Heart left ventricle (tissue), 13 donors: ENCODE data around the gene KRTAP16-1.

ENCODE experiments used
- POLR2A ChIP-seq, 2 donors: fragments of 450-650 bp; IDR thresholded peaks; one replicate each; pipeline ENCODE4 v1.6.1; 2017; ENCODE audit warnings: antibody characterized with exemption in 2 of 2, mild to moderate bottlenecking in 2 of 2, moderate library complexity in 2 of 2
- TF ChIP-seq, protein P1 (sequence below), 12 donors: fragments of 200-600 bp; sonication (generic) in 4 of 12; IDR thresholded peaks; one replicate each; pipeline versions ENCODE4 v1.5.0 to v1.8.0; 2018 to 2022; ENCODE audit warnings: antibody characterized with exemption in 12 of 12, mild to moderate bottlenecking in 5 of 12
- donor health status: ischemic (EF 13 %, LVEDD 7.1; RV severe dilation, severe dysfunction).
- donor health status: DM: no; HTN: yes; CAD: no.
- donor health status: DM: no; HTN: no; CAD: no.
- donor health status: ischemic (EF 25% LVEDD 6.9; RV normal size, moderate dysfunction).
- donor health status: ischemic (EF 25% LVEDD 5.7; RV mildly dilated, moderate dysfunction).
- donor health status: ischemic (EF 35%, LVEDD 5.7; RV mildly dilated, moderate dysfunction).
- donor health status: nonischemic (EF 11% LVEDD 7.7; RV severe dilation, severe dysfunction).
- donor health status: DM: yes; HTN: yes; CAD: no.
- donor health status: PGD.
- donor health status: ischemic (EF 29% LVEDD 5.4; RV normal size, mild dysfunction).
- donor health status: nonischemic (EF 23%, LVEDD 6.1; RV moderate dilation, normal function).

DNA sequence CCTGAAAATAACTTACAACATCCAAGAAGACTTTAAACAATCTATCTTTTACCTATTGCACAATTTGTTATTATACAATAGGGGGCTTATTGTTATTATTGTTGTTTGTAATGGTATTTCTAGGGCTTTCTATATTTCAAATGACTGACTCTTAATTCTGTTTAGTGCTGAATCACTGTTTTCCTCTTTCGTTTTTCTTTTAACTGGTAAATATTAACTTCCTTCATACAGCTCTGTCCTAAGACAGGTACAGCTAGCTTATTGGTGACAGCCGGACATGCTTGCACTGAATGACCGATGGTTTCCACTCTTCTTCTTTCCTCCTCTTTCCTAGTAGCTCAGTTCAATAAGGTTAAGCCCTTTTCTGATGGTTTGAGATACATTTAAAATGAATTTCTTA lies 22.1 kb downstream of the KRTAP16-1 start:
- TF ChIP-seq, protein P1, sequence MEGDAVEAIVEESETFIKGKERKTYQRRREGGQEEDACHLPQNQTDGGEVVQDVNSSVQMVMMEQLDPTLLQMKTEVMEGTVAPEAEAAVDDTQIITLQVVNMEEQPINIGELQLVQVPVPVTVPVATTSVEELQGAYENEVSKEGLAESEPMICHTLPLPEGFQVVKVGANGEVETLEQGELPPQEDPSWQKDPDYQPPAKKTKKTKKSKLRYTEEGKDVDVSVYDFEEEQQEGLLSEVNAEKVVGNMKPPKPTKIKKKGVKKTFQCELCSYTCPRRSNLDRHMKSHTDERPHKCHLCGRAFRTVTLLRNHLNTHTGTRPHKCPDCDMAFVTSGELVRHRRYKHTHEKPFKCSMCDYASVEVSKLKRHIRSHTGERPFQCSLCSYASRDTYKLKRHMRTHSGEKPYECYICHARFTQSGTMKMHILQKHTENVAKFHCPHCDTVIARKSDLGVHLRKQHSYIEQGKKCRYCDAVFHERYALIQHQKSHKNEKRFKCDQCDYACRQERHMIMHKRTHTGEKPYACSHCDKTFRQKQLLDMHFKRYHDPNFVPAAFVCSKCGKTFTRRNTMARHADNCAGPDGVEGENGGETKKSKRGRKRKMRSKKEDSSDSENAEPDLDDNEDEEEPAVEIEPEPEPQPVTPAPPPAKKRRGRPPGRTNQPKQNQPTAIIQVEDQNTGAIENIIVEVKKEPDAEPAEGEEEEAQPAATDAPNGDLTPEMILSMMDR (IDR thresholded peaks at IDR 0.05): no peak
- TF ChIP-seq POLR2A (IDR thresholded peaks at IDR 0.05): no peak
